ENCODE results near the gene FBXL16.

FBXL16 gene

DNA sequence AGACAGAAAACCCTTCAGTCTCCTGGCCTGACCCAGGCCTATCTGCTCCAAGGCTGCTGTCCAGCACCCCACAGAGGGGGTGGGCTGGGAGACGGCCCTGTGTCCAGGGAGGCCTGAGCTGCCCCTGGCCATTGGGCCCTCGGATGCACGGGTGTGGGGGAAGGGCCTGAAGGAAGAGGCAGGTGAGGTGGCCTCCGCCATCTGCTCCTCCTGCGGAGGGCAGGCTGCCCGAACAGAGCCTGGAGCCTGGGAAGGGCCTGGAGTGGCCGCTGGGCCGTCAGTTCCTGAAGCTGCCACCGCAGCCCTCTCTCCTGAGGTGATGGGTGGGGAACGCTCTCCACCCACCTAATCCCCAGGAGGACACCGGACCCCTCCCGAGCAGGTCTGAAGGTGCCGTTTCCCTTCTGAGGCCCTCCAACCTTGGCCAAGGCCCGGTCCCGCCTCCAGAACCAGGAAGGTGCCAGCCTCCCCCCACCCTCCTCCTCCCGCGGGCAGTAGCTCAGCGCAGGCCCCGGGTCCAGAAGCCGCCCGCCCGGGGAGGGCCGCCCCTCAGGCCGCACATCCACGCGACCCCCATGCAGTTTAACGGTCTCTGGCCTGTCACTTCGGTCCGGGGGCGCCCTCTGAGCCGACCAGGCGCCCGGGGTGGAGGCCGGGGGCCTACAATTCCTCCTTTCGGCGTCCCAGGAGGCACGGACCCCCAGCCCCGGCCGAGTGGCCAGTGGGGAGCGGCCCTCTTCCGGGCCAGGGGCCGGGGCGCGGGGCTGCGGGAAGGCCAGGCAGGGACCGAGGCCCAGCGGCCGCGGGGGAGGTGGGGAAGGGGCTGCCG is 835 bp downstream of the FBXL16 start:
- no peak overlapping the region for H3K4me3 ChIP-seq (ENCODE audit: low read depth, low read length)

DNA sequence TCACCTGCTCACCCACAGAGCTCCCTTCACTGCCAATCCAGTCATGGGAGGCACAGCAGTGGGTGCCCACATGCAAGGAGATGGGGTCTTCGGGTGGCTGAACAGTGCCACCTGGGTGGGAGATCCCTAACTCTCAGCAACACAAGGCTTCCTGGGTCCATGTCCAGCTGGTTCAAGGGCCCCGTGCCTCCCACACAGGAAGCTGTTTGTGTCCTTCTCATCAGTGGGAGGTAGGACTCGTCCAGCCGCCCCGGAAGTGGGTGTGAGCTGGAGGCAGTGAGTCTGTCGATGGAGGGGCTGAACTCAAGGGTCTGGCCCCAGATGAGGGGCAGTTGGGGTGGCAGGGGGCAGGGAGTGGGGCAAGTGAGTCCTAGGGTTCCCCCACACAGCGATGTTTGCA is 1.6 kb downstream of the FBXL16 start:
- TF ChIP-seq, protein P1, sequence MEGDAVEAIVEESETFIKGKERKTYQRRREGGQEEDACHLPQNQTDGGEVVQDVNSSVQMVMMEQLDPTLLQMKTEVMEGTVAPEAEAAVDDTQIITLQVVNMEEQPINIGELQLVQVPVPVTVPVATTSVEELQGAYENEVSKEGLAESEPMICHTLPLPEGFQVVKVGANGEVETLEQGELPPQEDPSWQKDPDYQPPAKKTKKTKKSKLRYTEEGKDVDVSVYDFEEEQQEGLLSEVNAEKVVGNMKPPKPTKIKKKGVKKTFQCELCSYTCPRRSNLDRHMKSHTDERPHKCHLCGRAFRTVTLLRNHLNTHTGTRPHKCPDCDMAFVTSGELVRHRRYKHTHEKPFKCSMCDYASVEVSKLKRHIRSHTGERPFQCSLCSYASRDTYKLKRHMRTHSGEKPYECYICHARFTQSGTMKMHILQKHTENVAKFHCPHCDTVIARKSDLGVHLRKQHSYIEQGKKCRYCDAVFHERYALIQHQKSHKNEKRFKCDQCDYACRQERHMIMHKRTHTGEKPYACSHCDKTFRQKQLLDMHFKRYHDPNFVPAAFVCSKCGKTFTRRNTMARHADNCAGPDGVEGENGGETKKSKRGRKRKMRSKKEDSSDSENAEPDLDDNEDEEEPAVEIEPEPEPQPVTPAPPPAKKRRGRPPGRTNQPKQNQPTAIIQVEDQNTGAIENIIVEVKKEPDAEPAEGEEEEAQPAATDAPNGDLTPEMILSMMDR (IDR thresholded peaks at IDR 0.05; ENCODE audit: low read depth, low read length), result no peak
- H3K4me3 ChIP-seq (ENCODE audit: low read depth, low read length), result no peak overlapping the region

More for the DNA sequence above, 835 bp downstream of the FBXL16 start:
- TF ChIP-seq, protein P1 (IDR thresholded peaks at IDR 0.05; ENCODE audit: low read depth, low read length), result no peak

DNA sequence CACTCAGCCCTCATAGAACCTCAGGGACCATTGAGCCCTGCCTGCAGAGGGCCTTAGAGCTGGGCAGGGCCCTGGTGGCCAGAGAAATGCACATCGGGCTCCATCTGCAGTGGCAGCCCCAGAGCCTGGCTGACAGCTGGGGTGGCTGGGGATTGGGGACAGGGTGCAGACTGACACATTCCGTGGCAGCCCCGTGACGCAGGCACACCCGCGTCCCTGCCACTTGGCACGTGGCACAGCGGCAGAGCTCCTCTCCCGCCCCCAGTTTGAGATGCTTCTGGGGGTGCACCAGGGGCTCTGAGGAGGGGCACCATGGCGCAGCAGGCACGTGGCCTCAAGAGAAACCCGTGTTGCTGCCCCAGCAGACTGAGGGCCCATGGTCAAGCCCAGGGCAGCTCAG is 2.2 kb downstream of the FBXL16 start:
- TF ChIP-seq, protein P1 (IDR thresholded peaks at IDR 0.05; ENCODE audit: low read depth, low read length), result no peak
- H3K4me3 ChIP-seq (ENCODE audit: low read depth, low read length), result no peak overlapping the region

DNA sequence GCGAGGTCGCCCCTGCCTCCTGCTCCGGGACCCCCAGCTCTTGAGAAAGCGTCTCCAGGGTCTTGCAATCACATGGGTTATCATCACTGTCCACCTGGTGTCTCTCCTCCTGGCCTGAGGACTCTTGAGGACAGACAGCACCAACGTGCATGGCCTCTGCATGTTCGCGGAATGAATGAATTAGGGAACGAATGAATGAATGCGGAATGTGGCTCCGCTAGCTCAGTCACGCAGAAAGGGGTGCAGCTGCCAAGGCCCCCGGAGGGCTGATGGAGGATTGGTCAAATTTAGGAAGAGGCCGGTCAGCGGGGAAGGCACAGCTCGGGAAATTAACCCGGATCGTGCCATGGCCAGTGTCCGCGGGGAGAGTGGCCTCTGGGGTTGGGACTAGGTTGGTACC is 3.3 kb downstream of the FBXL16 start:
- TF ChIP-seq, protein P1 (IDR thresholded peaks at IDR 0.05; ENCODE audit: low read depth, low read length), result no peak
- H3K4me3 ChIP-seq (ENCODE audit: low read depth, low read length), result no peak overlapping the region

DNA sequence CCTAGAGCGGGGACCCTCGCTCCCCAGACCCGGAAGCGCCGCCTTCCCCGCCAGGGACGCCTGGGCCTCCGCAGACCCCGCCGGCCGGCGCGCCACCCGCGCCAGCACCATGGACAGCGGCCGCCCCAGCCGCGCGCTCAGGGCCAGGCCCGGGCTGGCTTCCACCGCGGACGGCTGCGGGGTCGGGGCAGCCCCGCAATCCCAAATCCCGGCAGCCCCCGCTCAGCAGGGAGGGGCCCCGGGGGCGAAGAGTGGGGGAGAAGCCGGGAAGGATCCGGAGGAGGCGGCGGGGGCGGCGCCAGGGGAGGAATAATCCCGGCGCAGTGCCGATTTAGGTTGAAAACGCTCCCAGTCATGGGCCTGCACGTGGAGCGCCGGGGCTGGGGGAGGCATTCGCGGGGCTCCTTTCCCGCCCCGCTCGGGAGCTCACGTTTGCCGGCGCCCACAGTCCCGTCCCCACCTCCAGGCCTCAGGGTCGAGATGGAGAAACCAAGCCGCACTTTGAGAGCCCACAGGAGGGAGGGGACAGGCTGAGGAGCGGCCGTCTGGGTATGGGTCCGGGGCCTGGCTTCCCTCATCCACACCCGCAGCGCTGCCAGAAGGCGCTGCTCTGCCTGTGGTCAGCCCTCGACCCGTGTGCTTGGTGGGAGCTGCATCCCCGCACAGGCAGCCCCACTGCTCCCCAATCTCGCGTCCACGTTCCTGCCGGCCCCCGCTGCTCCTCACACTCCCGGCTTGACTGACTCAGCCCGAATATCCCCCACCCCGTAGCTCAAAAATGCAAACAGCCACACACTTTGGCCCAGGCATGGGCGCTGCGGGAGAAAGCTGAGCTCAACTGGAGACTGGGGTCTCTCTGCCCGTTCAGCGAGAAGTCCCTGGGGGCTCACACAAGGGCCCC is 4.7 kb downstream of the FBXL16 start:
- TF ChIP-seq, protein P1 (IDR thresholded peaks at IDR 0.05; ENCODE audit: low read depth, low read length), result no peak
- H3K4me3 ChIP-seq (ENCODE audit: low read depth, low read length), result no peak overlapping the region

DNA sequence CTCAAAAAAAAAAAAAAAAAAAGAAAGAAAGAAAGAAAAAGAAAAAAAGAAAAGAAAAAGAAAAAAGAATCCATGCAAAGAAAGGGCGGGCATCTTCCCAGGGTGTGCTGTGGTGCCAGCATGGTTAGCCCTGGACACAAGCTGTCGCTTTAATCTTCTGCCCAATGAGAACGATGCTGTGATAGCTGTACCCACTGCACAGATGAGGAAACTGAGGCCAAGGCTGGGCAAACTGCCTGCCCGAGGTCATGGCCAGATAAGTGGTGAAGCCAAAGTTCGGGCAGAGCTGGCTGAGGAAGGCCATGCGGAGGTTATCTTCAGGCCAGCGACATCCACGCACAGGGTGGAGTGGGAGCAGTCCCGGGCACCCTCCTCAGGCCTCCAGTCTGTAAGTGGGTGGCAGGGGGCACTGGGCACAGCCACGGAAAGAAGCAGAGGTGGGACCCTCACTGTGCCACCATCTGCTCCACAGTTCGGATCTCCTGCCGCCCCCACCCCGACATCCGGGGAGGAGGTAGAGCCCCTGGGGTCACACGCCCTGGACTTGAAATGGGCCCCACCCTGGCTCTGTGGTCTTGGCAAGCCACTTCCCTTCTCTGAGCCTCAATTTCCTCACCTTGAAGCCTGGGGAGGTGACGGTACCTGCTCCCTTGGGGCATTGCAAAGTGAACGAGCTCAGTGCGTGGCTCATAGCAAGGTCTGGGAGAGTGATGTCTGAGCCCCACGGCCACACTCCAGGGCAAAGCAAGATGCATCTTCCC is 6.5 kb downstream of the FBXL16 start:
- no peak overlapping the region for H3K4me3 ChIP-seq (ENCODE audit: low read depth, low read length)
- TF ChIP-seq, protein P1 (IDR thresholded peaks at IDR 0.05; ENCODE audit: low read depth, low read length), result no peak
